Endothelial cell (in vitro differentiated cells): ENCODE results near the gene ZDHHC16. TPM values are rescaled to one million over a fixed set of nuclear protein-coding genes. Genes with fewer than 3 reads are reported as not detected.

Experiments
- DNase-seq: peaks from one replicate; pipeline ENCODE4 v3.0.0; 2021; ENCODE audit warnings: low spot score
- H3K27ac Mint-ChIP-seq: one replicate; pipeline ENCODE4 v1.8.0; 2021; ENCODE audit warnings: mixed read lengths, inconsistent platforms; ENCODE audit not compliant: unreplicated experiment
- H3K27me3 Mint-ChIP-seq: one replicate; pipeline ENCODE4 v1.8.0; 2021; ENCODE audit warnings: mild to moderate bottlenecking, moderate library complexity, mixed read lengths, inconsistent platforms; ENCODE audit not compliant: unreplicated experiment
- H3K36me3 Mint-ChIP-seq: one replicate; pipeline ENCODE4 v1.8.0; 2021; ENCODE audit warnings: mild to moderate bottlenecking, low read depth, mixed read lengths, inconsistent platforms; ENCODE audit not compliant: unreplicated experiment
- H3K4me1 Mint-ChIP-seq: one replicate; pipeline ENCODE4 v1.8.0; 2021; ENCODE audit warnings: mild to moderate bottlenecking, mixed read lengths, inconsistent platforms; ENCODE audit not compliant: unreplicated experiment
- H3K4me3 Mint-ChIP-seq: one replicate; pipeline ENCODE4 v1.8.0; 2021; ENCODE audit warnings: mild to moderate bottlenecking, mixed read lengths, inconsistent platforms; ENCODE audit not compliant: unreplicated experiment
- H3K9me3 Mint-ChIP-seq: one replicate; pipeline ENCODE4 v1.8.0; 2021; ENCODE audit warnings: mixed read lengths, inconsistent platforms; ENCODE audit not compliant: unreplicated experiment
- total RNA-seq: library from RNA; stranded (reverse); fragmentation: NEBNext Ultra II Directional; extraction: Animal tissue kit (Norgen Biotek cat#: 25700); gene quantifications from one replicate; pipeline ENCODE4 v1.2.1, GENCODE V29; 2021; ENCODE audit not compliant: unreplicated experiment
- TF ChIP-seq, protein P1 (sequence below): fragments of 200-600 bp; sonication (generic); IDR thresholded peaks from one replicate; pipeline ENCODE4 v1.5.0; 2021; ENCODE audit warnings: antibody characterized with exemption; ENCODE audit not compliant: unreplicated experiment

The ZDHHC16 gene
- total RNA-seq, 1 donor from 2014 or later = 45.0 TPM

- Mint-ChIP-seq H3K27me3 (peaks cover 3% of the 10 kb centered on the region), H3K36me3 (peaks cover 31% of the 10 kb centered on the region), H3K4me3 (no peak overlapping the region), H3K4me1 (peaks cover 9% of the 10 kb centered on the region), H3K27ac (no peak overlapping the region), H3K9me3 (no peaks in the 10 kb centered on the region)
- TF ChIP-seq, protein P1, sequence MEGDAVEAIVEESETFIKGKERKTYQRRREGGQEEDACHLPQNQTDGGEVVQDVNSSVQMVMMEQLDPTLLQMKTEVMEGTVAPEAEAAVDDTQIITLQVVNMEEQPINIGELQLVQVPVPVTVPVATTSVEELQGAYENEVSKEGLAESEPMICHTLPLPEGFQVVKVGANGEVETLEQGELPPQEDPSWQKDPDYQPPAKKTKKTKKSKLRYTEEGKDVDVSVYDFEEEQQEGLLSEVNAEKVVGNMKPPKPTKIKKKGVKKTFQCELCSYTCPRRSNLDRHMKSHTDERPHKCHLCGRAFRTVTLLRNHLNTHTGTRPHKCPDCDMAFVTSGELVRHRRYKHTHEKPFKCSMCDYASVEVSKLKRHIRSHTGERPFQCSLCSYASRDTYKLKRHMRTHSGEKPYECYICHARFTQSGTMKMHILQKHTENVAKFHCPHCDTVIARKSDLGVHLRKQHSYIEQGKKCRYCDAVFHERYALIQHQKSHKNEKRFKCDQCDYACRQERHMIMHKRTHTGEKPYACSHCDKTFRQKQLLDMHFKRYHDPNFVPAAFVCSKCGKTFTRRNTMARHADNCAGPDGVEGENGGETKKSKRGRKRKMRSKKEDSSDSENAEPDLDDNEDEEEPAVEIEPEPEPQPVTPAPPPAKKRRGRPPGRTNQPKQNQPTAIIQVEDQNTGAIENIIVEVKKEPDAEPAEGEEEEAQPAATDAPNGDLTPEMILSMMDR = no peak
- DNase-seq = no peak
These were observed 36.4 kb downstream of the ZDHHC16 start for GRCh38 chr10:97482381-97482780.

DNA sequence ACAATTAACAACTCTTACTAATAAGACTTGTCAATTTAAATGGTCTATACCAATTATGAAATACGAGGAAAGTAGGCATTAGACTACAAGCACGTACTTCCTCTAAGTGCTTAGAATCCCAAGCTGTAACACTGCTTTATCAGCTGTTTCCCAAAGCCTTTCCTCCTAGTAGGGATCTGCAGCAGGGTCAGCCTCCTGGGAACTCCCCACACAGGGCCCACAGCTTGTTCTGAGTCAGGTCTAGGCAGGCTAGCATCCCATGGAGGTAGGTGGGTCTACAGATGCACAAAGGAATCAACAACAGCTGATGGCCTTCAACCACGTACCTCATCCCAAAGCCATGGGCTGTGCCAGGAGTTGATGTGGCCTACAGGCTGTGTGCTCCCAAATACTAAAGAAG, 37.5 kb downstream of the ZDHHC16 start:
- Mint-ChIP-seq H3K4me1 (peaks cover 9% of the 10 kb centered on the region), H3K27me3 (peaks cover 3% of the 10 kb centered on the region), H3K9me3 (no peaks in the 10 kb centered on the region), H3K27ac (no peak overlapping the region), H3K36me3 (peaks cover 24% of the 10 kb centered on the region), H3K4me3 (no peak overlapping the region)
- DNase-seq = no peak
- TF ChIP-seq, protein P1 = no peak

DNA sequence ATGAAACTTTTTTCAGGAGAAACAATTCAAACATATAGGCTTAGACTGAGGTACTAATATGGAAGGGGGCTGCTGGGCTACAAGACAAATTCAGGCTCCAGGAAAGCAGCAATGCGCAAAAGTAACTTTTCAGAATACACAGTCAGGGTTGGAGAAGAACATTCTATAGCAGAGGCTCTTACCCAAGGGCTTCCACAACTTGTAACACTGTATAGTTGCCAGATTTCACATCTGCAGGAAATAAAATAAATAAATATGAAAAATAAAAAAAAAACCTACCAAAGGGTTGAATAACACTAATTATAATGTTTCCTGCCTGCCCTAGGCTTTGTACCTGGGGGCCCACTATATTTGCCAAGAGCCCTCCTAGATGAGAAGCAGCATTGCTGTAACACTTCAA, 37.9 kb downstream of the ZDHHC16 start:
- no peak overlapping the region for H3K27ac Mint-ChIP-seq
- no peak overlapping the region for H3K4me3 Mint-ChIP-seq
- H3K9me3 Mint-ChIP-seq = no peaks in the 10 kb centered on the region
- DNase-seq = no peak
- TF ChIP-seq, protein P1 = no peak
- peaks cover 24% of the 10 kb centered on the region for H3K36me3 Mint-ChIP-seq
- peaks cover 3% of the 10 kb centered on the region for H3K27me3 Mint-ChIP-seq
- peaks cover 9% of the 10 kb centered on the region for H3K4me1 Mint-ChIP-seq

DNA sequence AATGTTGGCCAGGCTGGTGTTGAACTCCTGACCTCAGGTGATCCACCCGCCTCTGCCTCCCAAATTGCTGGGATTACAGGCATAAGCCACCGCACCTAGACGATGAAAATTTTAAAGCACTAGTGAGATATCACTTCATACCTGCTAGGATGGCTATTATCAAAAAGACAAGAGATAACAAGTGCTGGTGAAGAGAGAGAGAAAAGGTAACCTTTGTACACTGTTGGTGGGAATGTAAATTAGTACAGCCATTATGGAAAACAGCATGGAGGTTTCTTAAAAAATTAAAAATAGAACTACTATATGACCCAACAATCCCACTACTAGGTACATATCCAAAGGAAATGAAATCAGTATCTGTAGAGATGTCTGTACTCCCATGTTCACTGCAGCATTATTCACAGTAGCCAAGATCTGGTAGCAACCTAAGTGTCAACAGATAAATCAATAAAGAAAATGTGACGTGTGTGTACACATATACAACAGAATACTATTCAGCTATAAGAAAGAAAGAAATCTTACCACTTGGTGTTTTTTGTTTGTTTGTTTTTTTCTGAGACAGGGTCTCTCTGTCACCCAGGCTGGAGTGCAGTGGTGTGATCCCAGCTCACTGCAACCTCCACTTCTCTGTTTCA, 39.8 kb downstream of the ZDHHC16 start:
- Mint-ChIP-seq H3K27ac (no peak overlapping the region), H3K4me1 (peaks cover 7% of the 10 kb centered on the region)
- TF ChIP-seq, protein P1 = no peak

GRCh38 chr10:97490592-97490991, 44.6 kb downstream of the ZDHHC16 start:
- Mint-ChIP-seq H3K9me3 (no peaks in the 10 kb centered on the region), H3K4me1 (peaks cover 18% of the 10 kb centered on the region), H3K36me3 (no peaks in the 10 kb centered on the region), H3K27me3 (peaks cover 1% of the 10 kb centered on the region), H3K4me3 (no peak overlapping the region), H3K27ac (no peak overlapping the region)
- DNase-seq = no peak
- TF ChIP-seq, protein P1 = no peak

More for the DNA sequence above, 39.8 kb downstream of the ZDHHC16 start:
- DNase-seq = no peak
- H3K9me3 Mint-ChIP-seq = no peaks in the 10 kb centered on the region
- H3K4me3 Mint-ChIP-seq = no peak overlapping the region
- H3K27me3 Mint-ChIP-seq = peaks cover 1% of the 10 kb centered on the region
- H3K36me3 Mint-ChIP-seq = peaks cover 13% of the 10 kb centered on the region
